HG03521 (cell line): ENCODE results near the gene C1QL4.
"Not testable (repeated sequence)": the region's sequence is repeated elsewhere in the genome, so short reads cannot be mapped to it uniquely, and the experiment has no call there.

ENCODE experiments used
- ATAC-seq: cut with Tn5 transposase; IDR thresholded peaks from one replicate; pipeline ENCODE4 v1.9.1; 2021; ENCODE audit warnings: mild to moderate bottlenecking, moderate library complexity; ENCODE audit not compliant: unreplicated experiment

C1QL4 gene

GRCh38 chr12:49334681-49335080, 2.3 kb downstream of the C1QL4 start:
- ATAC-seq: no peak

- ATAC-seq: no peak
These were observed 2.8 kb downstream of the C1QL4 start for GRCh38 chr12:49334226-49334625.

- not testable (repeated sequence) for ATAC-seq
These were observed 3.2 kb downstream of the C1QL4 start for GRCh38 chr12:49333778-49334177.

GRCh38 chr12:49332891-49333371, 4.1 kb downstream of the C1QL4 start:
- ATAC-seq: no peak

- no peak for ATAC-seq
These were observed 4.5 kb downstream of the C1QL4 start for GRCh38 chr12:49332441-49332861.

GRCh38 chr12:49331380-49332222, 5.4 kb downstream of the C1QL4 start:
- ATAC-seq: no peak

- no peak for ATAC-seq
These were observed 6.2 kb downstream of the C1QL4 start for GRCh38 chr12:49330631-49331379.

GRCh38 chr12:49330032-49330619, 6.9 kb downstream of the C1QL4 start:
- no peak for ATAC-seq

- ATAC-seq: no peak
These were observed 8.2 kb downstream of the C1QL4 start for GRCh38 chr12:49328816-49329215.

GRCh38 chr12:49327887-49328286, 9.1 kb downstream of the C1QL4 start:
- no peak for ATAC-seq

- ATAC-seq: no peak
These were observed 9.6 kb downstream of the C1QL4 start for GRCh38 chr12:49327368-49327767.

GRCh38 chr12:49325606-49326005, 11.4 kb downstream of the C1QL4 start:
- ATAC-seq: no peak

GRCh38 chr12:49323524-49324097, 13.4 kb downstream of the C1QL4 start:
- ATAC-seq: no peak

- ATAC-seq: peak; percentile 97
These were observed 14.1 kb downstream of the C1QL4 start, which contains the start of gene TROAP for GRCh38 chr12:49322708-49323523. TROAP (plus strand) TSS chr12:49323255; CDS start chr12:49323609, 354 bp downstream.

- ATAC-seq: no peak
These were observed 14.7 kb downstream of the C1QL4 start for GRCh38 chr12:49322367-49322707.

GRCh38 chr12:49320411-49321103, 16.4 kb downstream of the C1QL4 start:
- ATAC-seq: not testable (repeated sequence)

- not testable (repeated sequence) for ATAC-seq
These were observed 19.9 kb downstream of the C1QL4 start for GRCh38 chr12:49317118-49317517.

GRCh38 chr12:49314811-49315210, 22.2 kb downstream of the C1QL4 start:
- no peak for ATAC-seq

GRCh38 chr12:49310451-49311000, 26.5 kb downstream of the C1QL4 start:
- ATAC-seq: not testable (repeated sequence)
